Glutamatergic neuron (in vitro differentiated cells): ENCODE results near the gene FGF9. TPM values are rescaled to one million over a fixed set of nuclear protein-coding genes. Genes with fewer than 3 reads are reported as not detected.

Source experiments
- DNase-seq: peaks from one replicate; pipeline ENCODE4 v3.0.0; 2022
- H3K27ac Mint-ChIP-seq: one replicate; pipeline ENCODE4 v1.8.0; 2020; ENCODE audit warnings: mild to moderate bottlenecking, mixed read lengths, inconsistent platforms; ENCODE audit not compliant: unreplicated experiment
- H3K27me3 Mint-ChIP-seq: one replicate; pipeline ENCODE4 v1.8.0; 2020; ENCODE audit warnings: mild to moderate bottlenecking, moderate library complexity, mixed read lengths, inconsistent platforms; ENCODE audit not compliant: unreplicated experiment
- H3K36me3 Mint-ChIP-seq: one replicate; pipeline ENCODE4 v1.8.0; 2020; ENCODE audit warnings: mild to moderate bottlenecking, mixed read lengths, inconsistent platforms; ENCODE audit not compliant: unreplicated experiment
- H3K4me1 Mint-ChIP-seq: one replicate; pipeline ENCODE4 v1.8.0; 2020; ENCODE audit warnings: mild to moderate bottlenecking, low read depth, mixed read lengths, inconsistent platforms; ENCODE audit not compliant: unreplicated experiment
- H3K4me3 Mint-ChIP-seq: one replicate; pipeline ENCODE4 v1.8.0; 2020; ENCODE audit warnings: mild to moderate bottlenecking, mixed read lengths, inconsistent platforms; ENCODE audit not compliant: unreplicated experiment
- H3K9me3 Mint-ChIP-seq: one replicate; pipeline ENCODE4 v1.8.0; 2020; ENCODE audit warnings: mild to moderate bottlenecking, moderate library complexity, mixed read lengths, inconsistent platforms; ENCODE audit not compliant: unreplicated experiment
- CTCF ChIP-seq: fragments of 200-600 bp; sonication (generic); IDR thresholded peaks from one replicate; pipeline ENCODE4 v1.5.0; 2021; ENCODE audit not compliant: partially characterized antibody, unreplicated experiment
- total RNA-seq: library from RNA; stranded (reverse); fragmentation: NEBNext Ultra II Directional; extraction: Animal tissue kit (Norgen Biotek cat#: 25700); gene quantifications from one replicate; pipeline ENCODE4 v1.2.1, GENCODE V29; 2021; ENCODE audit not compliant: unreplicated experiment

FGF9 gene
- total RNA-seq, 1 donor from 2014 or later = 19.5 TPM

- Mint-ChIP-seq H3K4me3 (no peak overlapping the region), H3K27me3 (no peaks in the 10 kb centered on the region), H3K27ac (no peak overlapping the region), H3K9me3 (no peaks in the 10 kb centered on the region), H3K36me3 (no peaks in the 10 kb centered on the region), H3K4me1 (peaks cover 4% of the 10 kb centered on the region)
- no peak for TF ChIP-seq CTCF
- DNase-seq = no peak
These were observed 77.3 kb downstream of the FGF9 start for GRCh38 chr13:21748166-21748565.

- H3K36me3 Mint-ChIP-seq = no peaks in the 10 kb centered on the region
- H3K27ac Mint-ChIP-seq = no peak overlapping the region
- peaks cover 4% of the 10 kb centered on the region for H3K4me1 Mint-ChIP-seq
- TF ChIP-seq CTCF = no peak
- H3K9me3 Mint-ChIP-seq = no peaks in the 10 kb centered on the region
- H3K27me3 Mint-ChIP-seq = no peaks in the 10 kb centered on the region
- DNase-seq = no peak
- no peak overlapping the region for H3K4me3 Mint-ChIP-seq
These were observed 78.5 kb downstream of the FGF9 start for GRCh38 chr13:21749410-21749809.

DNA sequence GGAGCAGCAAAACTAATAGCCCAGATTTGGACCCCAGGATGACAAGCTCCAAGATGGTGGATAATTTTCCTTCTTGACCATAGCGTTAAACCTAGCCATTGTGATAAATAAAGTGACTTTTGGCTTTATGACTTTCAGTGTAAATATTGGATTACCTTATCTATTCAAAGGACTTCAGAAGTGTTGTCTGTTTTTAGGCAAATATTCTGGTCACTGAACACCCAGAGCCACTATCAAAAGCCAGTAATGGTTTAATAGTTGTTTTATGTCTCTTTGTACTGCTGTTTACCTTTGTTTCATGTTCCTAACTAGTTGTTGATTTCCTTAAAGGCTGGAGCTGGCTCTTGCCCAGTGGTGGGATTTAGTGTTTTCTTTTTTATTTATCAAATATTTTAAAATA, 81.6 kb downstream of the FGF9 start:
- Mint-ChIP-seq H3K9me3 (no peaks in the 10 kb centered on the region), H3K4me3 (no peak overlapping the region)
- no peak for DNase-seq

DNA sequence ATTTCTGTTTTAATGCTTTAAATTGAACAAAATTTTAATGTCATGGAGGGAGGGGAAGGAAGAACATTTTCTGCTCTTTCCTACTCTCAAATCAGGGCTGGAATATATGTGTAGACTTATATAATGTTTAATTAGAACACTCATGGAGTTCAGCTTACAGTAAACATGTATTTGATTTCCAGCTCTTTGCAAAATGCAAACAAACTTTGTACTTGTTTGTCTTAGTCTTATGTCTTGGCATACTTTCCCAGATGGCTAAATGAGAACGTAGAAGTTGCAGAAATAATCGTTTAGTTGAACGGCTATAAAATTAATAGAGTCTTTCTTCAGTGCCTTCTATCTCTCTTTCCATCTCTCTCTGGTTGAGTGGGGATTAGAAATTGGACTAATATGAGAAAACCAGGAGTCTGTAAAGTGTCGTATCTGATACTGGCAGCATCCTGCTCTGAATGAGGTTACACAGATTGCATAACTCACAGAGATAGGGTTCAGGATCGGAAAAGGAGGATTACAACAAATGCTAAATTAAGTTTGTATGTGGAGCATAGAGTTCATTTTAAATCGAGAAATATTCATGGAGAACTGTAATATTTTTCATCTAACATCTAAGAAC, 82.3 kb downstream of the FGF9 start:
- Mint-ChIP-seq H3K27me3 (peaks cover 2% of the 10 kb centered on the region), H3K27ac (no peak overlapping the region), H3K36me3 (no peaks in the 10 kb centered on the region), H3K4me1 (no peaks in the 10 kb centered on the region), H3K4me3 (no peak overlapping the region), H3K9me3 (no peaks in the 10 kb centered on the region)
- DNase-seq = no peak
- no peak for TF ChIP-seq CTCF

More for the DNA sequence above, 81.6 kb downstream of the FGF9 start:
- Mint-ChIP-seq H3K36me3 (no peaks in the 10 kb centered on the region), H3K4me1 (peaks cover 3% of the 10 kb centered on the region), H3K27me3 (peaks cover 2% of the 10 kb centered on the region), H3K27ac (no peak overlapping the region)
- no peak for TF ChIP-seq CTCF

Other genes with a start within 250 kb of the FGF9 start
- gene ZDHHC20, start 211.8 kb upstream of the FGF9 start, total RNA-seq = 21.0 TPM
- gene MICU2, start 66.9 kb upstream of the FGF9 start, total RNA-seq = 37.2 TPM